GM12891 (cell line): ENCODE results near the gene SPATC1L.
"Not testable (repeated sequence)": the region's sequence is repeated elsewhere in the genome, so short reads cannot be mapped to it uniquely, and the experiment has no call there.

Experiments used
- DNase-seq: peaks from one replicate; pipeline ENCODE4 v3.0.0; 2011; ENCODE audit warnings: low spot score; ENCODE audit not compliant: insufficient read length
- FAIRE-seq: peaks from 2 replicates; lab custom pipeline; 2011; peaks lifted over from hg19 to GRCh38; lab: Jason Lieb, UNC
- PAX5 ChIP-seq: IDR thresholded peaks from 2 replicates; pipeline ENCODE4 v1.6.1; 2011; ENCODE audit warnings: low read length, moderate library complexity, mild to moderate bottlenecking; ENCODE audit not compliant: insufficient read depth, severe bottlenecking
- POLR2A ChIP-seq: IDR thresholded peaks from 2 replicates; pipeline ENCODE4 v1.6.1; 2011; ENCODE audit warnings: low read depth, low read length, control low read depth
- POLR2AphosphoS5 ChIP-seq: IDR thresholded peaks from 2 replicates; pipeline ENCODE4 v1.6.1; 2011; ENCODE audit warnings: low read depth, low read length, control low read depth
- POU2F2 ChIP-seq: IDR thresholded peaks from 2 replicates; pipeline ENCODE4 v1.6.1; 2011; ENCODE audit warnings: low read depth, mild to moderate bottlenecking, control low read depth, low read length, moderate library complexity
- SPI1 ChIP-seq: IDR thresholded peaks from 2 replicates; pipeline ENCODE4 v1.6.1; 2011; ENCODE audit warnings: low read depth, low read length, control low read depth
- TAF1 ChIP-seq: IDR thresholded peaks from 2 replicates; pipeline ENCODE4 v1.6.1; 2011; ENCODE audit warnings: low read depth, low read length, control low read depth

The SPATC1L gene

DNA sequence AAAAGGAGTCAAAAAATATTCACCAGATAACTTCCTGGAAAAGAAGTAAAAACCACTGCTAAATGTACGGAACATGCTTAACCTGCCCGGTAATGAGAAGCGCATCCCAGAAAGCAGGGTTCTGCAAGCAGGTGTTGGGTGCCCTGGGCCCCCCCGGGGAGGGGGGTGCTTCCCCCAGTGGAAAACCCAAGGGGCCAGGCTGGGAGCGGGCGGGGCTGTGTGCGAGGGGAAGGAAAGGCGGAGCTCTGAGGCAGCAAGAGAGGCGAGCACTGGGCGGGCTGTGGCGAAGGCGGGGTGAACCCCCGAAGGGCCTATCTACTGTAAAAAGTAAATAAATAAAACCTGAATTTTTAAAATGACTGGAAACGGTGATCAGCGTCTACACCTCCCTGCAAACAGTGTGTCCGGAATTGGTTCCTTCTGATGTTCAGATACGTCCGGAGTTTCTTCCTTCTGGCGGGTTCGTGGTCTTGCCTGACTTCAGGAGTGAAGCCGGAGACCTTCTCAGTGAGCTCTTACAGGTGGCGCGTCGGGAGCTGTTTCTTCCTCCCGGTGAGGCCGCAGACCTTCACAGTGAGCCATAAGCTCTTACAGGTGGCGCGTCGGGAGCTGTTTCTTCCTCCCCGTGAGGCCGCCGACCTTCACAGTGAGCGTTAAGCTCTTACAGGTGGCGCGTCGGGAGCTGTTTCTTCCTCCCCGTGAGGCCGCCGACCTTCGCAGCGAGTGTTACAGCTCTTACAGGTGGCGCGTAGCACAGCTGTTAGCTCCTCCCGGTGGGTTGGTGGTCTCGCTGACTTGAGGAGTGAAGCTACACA is 42.3 kb downstream of the SPATC1L start:
- FAIRE-seq (no peak), DNase-seq (no peak)
- TF ChIP-seq POU2F2 (no peak), PAX5 (no peak), POLR2AphosphoS5 (no peak)

DNA sequence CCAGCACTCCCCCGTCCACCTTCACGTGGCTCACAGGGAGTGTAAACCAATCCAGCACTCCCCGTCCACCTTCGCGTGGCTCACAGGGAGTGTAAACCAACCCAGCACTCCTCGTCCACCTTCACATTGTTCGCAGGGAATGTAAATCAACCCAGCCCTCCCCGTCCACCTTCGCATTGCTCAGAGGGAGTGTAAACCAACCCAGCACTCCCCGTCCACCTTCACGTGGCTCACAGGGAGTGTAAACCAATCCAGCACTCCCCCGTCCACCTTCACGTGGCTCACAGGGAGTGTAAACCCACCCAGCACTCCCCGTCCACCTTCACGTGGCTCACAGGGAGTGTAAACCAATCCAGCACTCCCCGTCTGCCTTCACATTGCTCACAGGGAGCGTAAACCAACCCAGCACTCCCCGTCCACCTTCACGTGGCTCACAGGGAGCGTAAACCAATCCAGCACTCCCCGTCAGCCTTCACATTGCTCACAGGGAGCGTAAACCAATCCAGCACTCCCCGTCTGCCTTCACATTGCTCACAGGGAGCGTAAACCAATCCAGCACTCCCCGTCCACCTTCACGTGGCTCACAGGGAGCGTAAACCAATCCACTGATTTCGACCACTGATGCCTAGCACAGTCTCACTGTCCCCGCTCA is 43.8 kb downstream of the SPATC1L start:
- peak; percentile 63 for FAIRE-seq

DNA sequence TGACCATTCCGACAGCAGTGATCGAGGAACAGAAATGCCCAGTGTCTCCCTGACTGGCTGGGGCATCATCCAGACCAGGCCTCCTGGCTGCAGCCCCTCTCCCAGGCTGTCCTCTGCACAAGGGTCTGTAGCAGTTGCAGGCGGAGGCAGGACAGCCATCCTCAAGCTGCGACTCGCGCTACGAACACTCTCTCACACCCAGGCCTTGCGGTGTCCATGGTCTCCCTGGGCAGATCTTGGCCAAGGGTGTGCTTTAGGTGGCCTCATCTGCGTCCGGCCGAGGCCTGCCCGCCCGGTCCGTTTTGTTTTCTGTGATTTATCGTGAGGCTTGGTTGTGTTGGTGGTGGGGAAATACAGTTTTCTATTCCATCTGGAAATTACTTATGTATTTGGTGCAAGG is 44.6 kb downstream of the SPATC1L start:
- TF ChIP-seq POLR2AphosphoS5 (no peak), PAX5 (no peak), POLR2A (no peak), TAF1 (no peak), SPI1 (no peak), POU2F2 (no peak)
- DNase-seq (no peak), FAIRE-seq (no peak)

More for the DNA sequence above, 43.8 kb downstream of the SPATC1L start:
- not testable (repeated sequence) for DNase-seq

DNA sequence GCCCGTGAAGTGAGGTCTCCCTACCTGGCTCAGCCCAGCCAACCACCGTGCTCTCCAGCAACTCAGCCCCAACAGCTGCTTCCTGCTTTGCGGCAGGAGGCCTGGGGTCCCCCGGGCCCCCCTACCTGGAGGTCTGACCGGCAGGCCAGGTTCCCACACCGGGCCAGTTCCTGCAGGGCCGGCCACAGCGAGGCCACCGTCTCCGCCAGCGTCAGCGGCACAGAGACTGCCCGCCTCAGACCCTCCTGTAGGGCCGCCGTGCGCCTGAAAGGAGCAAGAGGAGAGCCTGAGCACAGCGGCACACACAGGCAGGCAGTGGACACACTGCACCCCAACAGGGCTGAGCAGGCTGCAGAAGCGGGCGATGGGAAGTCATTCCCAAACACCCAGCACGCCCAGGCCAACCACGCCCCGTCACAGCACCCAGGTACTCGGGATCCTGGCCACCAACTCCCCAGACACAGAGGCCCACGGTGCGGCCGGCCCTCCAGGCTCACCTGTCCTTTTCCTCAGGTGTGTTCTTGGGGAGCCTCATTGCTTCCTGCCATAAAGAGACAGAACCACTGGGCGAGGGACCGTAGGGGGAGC is 45.8 kb downstream of the SPATC1L start:
- TF ChIP-seq POU2F2: no peak
- TF ChIP-seq POLR2AphosphoS5: no peak
- no peak for TF ChIP-seq TAF1
- no peak for TF ChIP-seq PAX5
- TF ChIP-seq SPI1: no peak
- TF ChIP-seq POLR2A: no peak
- no peak for FAIRE-seq
- DNase-seq: no peak

DNA sequence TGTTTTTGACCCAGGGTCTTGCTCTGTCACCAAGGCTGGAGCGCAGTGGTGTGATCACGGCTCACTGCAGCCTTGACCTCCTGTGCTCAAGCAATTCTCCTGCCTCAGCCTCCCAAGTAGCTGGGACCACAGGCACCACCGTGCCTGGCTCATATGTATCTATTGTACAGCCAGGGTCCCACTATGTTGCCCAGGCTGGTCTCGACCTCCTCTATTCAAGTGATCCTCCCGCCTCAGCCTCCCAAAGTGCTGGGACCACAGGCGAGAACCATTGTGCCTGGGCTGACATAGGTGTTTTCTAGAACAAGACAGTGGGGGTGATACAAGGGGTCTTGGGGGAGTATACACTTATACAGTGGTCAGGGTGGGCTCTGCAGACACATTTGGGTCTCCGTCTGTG is 46.4 kb downstream of the SPATC1L start:
- DNase-seq (no peak), FAIRE-seq (no peak)
- TF ChIP-seq PAX5: no peak
- no peak for TF ChIP-seq POLR2AphosphoS5
- TF ChIP-seq POLR2A: no peak
- TF ChIP-seq POU2F2: no peak
- no peak for TF ChIP-seq SPI1
- no peak for TF ChIP-seq TAF1

GRCh38 chr21:46136739-46137349 is 47.4 kb downstream of the SPATC1L start:
- no peak for TF ChIP-seq PAX5
- no peak for TF ChIP-seq SPI1
- no peak for TF ChIP-seq POU2F2
- TF ChIP-seq TAF1: no peak
- no peak for TF ChIP-seq POLR2A
- TF ChIP-seq POLR2AphosphoS5: no peak
- FAIRE-seq (no peak), DNase-seq (no peak)

DNA sequence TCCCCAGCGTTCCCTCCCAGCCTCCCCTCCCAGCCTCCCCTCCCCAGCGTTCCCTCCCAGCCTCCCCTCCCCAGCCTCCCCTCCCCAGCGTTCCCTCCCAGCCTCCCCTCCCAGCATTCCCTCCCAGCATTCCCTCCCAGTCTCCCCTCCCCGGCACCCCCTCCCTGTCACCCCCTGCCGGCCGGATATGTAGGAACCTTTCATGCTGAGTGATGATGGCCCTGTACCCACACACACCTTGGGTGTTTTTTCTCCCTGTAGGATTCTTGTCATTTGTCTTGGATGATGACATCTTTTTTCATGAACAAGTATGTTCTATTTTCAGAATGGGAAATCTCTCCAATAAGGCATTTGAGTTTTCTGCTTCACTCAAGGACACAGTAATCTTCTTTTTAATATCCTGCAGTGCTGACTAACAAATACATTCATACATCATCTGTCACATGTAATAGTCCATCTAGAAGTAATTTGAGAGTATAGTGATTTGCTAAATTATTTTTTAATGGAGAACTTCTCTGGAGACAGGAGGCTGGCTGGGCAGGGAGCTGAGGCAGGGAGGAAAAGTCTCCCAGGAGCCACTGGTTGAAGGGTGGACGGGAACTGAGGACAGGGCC is 48.4 kb downstream of the SPATC1L start:
- no peak for TF ChIP-seq PAX5
- no peak for TF ChIP-seq POU2F2
- TF ChIP-seq POLR2AphosphoS5: no peak
- no peak for FAIRE-seq
- no peak for DNase-seq

- DNase-seq: no peak
- TF ChIP-seq PAX5 (no peak), POLR2AphosphoS5 (no peak), POLR2A (no peak), SPI1 (no peak), POU2F2 (no peak), TAF1 (no peak)
- no peak for FAIRE-seq
Measured at GRCh38 chr21:46131838-46132651, 52.2 kb downstream of the SPATC1L start.

DNA sequence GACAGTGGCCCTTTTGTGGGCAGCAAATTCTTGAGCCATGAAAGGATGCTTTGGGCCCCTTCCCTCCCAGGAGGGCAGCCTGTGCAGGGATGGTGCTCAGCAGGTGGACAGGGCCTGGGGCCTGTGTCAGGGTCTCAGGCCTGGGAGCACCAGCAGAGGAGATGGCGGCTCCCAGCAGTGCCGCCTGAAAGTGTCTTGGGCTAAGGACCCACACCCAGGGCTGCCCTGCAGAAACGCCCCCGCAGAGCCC is 52.7 kb downstream of the SPATC1L start:
- DNase-seq (no peak), FAIRE-seq (no peak)
- TF ChIP-seq SPI1: no peak
